DND-41 (cell line): ENCODE measurements around the gene CDKN1B.

Source experiments
- EZH2 ChIP-seq: IDR thresholded peaks from 3 replicates; pipeline ENCODE4 v1.6.1; 2012; ENCODE audit warnings: borderline replicate concordance, low read depth, mild to moderate bottlenecking, moderate library complexity, low read length, inconsistent platforms; ENCODE audit not compliant: severe bottlenecking
- TF ChIP-seq, protein P1 (sequence below): IDR thresholded peaks from 2 replicates; pipeline ENCODE4 v1.5.1; 2012; ENCODE audit warnings: borderline replicate concordance, low read length, moderate library complexity, mild to moderate bottlenecking; ENCODE audit not compliant: poor library complexity, severe bottlenecking; ENCODE audit errors: extremely low read depth

- TF ChIP-seq, protein P1, sequence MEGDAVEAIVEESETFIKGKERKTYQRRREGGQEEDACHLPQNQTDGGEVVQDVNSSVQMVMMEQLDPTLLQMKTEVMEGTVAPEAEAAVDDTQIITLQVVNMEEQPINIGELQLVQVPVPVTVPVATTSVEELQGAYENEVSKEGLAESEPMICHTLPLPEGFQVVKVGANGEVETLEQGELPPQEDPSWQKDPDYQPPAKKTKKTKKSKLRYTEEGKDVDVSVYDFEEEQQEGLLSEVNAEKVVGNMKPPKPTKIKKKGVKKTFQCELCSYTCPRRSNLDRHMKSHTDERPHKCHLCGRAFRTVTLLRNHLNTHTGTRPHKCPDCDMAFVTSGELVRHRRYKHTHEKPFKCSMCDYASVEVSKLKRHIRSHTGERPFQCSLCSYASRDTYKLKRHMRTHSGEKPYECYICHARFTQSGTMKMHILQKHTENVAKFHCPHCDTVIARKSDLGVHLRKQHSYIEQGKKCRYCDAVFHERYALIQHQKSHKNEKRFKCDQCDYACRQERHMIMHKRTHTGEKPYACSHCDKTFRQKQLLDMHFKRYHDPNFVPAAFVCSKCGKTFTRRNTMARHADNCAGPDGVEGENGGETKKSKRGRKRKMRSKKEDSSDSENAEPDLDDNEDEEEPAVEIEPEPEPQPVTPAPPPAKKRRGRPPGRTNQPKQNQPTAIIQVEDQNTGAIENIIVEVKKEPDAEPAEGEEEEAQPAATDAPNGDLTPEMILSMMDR: no peak
- no peak for TF ChIP-seq EZH2
Measured at GRCh38 chr12:12705838-12706520, 11.2 kb upstream of the CDKN1B start.
